Measurements from ENCODE around the gene DOHH.

DOHH gene

GRCh38 chr19:3478409-3479176 lies 21.9 kb downstream of the DOHH start:
- H3K4me3 ChIP-seq (ENCODE audit: low read depth, low read length): no peak overlapping the region
- H3K36me3 ChIP-seq: no peaks in the 10 kb centered on the region
- H3K27ac ChIP-seq: no peak overlapping the region
- H3K9me3 ChIP-seq (ENCODE audit: severe bottlenecking): no peaks in the 10 kb centered on the region
- DNase-seq: no peak
- peaks cover 20% of the 10 kb centered on the region for H3K27me3 ChIP-seq (ENCODE audit: insufficient read depth, low read depth, severe bottlenecking)
- TF ChIP-seq, protein P1, sequence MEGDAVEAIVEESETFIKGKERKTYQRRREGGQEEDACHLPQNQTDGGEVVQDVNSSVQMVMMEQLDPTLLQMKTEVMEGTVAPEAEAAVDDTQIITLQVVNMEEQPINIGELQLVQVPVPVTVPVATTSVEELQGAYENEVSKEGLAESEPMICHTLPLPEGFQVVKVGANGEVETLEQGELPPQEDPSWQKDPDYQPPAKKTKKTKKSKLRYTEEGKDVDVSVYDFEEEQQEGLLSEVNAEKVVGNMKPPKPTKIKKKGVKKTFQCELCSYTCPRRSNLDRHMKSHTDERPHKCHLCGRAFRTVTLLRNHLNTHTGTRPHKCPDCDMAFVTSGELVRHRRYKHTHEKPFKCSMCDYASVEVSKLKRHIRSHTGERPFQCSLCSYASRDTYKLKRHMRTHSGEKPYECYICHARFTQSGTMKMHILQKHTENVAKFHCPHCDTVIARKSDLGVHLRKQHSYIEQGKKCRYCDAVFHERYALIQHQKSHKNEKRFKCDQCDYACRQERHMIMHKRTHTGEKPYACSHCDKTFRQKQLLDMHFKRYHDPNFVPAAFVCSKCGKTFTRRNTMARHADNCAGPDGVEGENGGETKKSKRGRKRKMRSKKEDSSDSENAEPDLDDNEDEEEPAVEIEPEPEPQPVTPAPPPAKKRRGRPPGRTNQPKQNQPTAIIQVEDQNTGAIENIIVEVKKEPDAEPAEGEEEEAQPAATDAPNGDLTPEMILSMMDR (IDR thresholded peaks at IDR 0.05; ENCODE audit: low read depth, low read length): no peak

GRCh38 chr19:3477951-3478350 lies 22.5 kb downstream of the DOHH start:
- no peaks in the 10 kb centered on the region for H3K36me3 ChIP-seq
- no peak overlapping the region for H3K27ac ChIP-seq
- DNase-seq: no peak
- no peaks in the 10 kb centered on the region for H3K9me3 ChIP-seq (ENCODE audit: severe bottlenecking)
- TF ChIP-seq, protein P1 (IDR thresholded peaks at IDR 0.05; ENCODE audit: low read depth, low read length): no peak
- no peak overlapping the region for H3K4me3 ChIP-seq (ENCODE audit: low read depth, low read length)
- H3K27me3 ChIP-seq (ENCODE audit: insufficient read depth, low read depth, severe bottlenecking): peaks cover 20% of the 10 kb centered on the region

DNA sequence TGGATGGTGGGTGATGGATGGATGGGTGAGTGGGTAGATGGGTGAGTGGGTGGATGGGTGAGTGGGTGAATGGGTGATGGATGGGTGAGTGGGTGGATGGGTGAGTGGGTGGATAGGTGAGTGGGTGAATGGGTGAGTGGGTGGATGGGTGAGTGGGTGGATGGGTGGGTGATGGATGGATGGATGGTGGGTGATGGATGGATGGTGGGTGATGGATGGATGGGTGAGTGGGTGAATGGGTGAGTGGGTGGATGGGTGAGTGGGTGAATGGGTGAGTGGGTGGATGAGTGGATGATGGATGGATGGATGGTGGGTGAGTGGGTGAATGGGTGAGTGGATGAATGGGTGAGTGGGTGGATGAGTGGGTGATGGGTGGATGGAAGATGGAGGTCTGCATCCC lies 23.0 kb downstream of the DOHH start:
- H3K27me3 ChIP-seq (ENCODE audit: insufficient read depth, low read depth, severe bottlenecking): peaks cover 19% of the 10 kb centered on the region
- TF ChIP-seq, protein P1 (IDR thresholded peaks at IDR 0.05; ENCODE audit: low read depth, low read length): no peak

DNA sequence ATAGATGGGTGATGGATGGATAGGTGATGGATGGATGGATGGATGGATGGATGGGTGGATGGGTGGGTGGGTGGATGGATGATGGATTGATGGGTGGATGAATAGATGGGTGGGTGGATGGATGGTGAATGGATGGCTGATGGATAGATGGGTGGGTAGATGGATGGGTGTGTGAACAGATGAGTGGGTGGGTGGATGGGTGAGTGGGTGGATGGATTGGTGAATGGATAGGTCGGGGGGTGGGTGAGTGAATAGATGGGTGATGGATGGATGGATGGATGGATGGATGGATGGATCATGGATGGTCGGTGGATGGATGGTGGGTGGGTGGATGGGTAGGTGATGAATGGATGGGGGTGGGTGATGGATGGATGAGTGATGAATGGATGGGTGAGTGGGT lies 23.6 kb downstream of the DOHH start:
- H3K27ac ChIP-seq: no peak overlapping the region
- no peaks in the 10 kb centered on the region for H3K36me3 ChIP-seq
- TF ChIP-seq, protein P1 (IDR thresholded peaks at IDR 0.05; ENCODE audit: low read depth, low read length): no peak
- no peak for DNase-seq
- no peak overlapping the region for H3K4me3 ChIP-seq (ENCODE audit: low read depth, low read length)
- peaks cover 12% of the 10 kb centered on the region for H3K27me3 ChIP-seq (ENCODE audit: insufficient read depth, low read depth, severe bottlenecking)
- H3K9me3 ChIP-seq (ENCODE audit: severe bottlenecking): no peaks in the 10 kb centered on the region

More for the DNA sequence above, 23.0 kb downstream of the DOHH start:
- no peaks in the 10 kb centered on the region for H3K36me3 ChIP-seq
- DNase-seq: no peak
- no peak overlapping the region for H3K27ac ChIP-seq
- no peak overlapping the region for H3K4me3 ChIP-seq (ENCODE audit: low read depth, low read length)
- H3K9me3 ChIP-seq (ENCODE audit: severe bottlenecking): no peaks in the 10 kb centered on the region

GRCh38 chr19:3475449-3475848 lies 25.0 kb downstream of the DOHH start:
- H3K9me3 ChIP-seq (ENCODE audit: severe bottlenecking): no peaks in the 10 kb centered on the region
- no peak overlapping the region for H3K27ac ChIP-seq
- TF ChIP-seq, protein P1 (IDR thresholded peaks at IDR 0.05; ENCODE audit: low read depth, low read length): no peak
- H3K4me3 ChIP-seq (ENCODE audit: low read depth, low read length): no peak overlapping the region
- no peak for DNase-seq
- no peaks in the 10 kb centered on the region for H3K36me3 ChIP-seq
- H3K27me3 ChIP-seq (ENCODE audit: insufficient read depth, low read depth, severe bottlenecking): peaks cover 4% of the 10 kb centered on the region

DNA sequence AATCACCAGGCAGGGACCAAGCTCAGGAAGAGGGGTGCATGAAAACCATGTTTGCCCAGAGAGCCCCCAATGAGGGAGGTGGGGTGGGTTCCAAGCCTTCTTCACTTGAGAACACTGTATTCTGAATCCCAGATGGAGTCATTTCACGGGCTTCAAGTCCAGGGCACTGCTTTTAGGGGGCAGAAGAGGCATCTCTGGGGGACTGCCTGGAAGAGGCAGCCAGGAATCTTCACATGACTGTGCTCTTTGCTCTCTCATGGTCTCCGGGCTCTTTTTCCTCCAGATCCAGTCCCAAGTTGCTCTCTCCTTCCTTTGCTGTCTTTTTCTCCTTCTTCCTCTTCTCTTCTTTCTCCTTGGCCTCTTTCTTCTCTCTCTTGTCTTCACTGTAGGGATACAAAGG lies 25.9 kb downstream of the DOHH start:
- DNase-seq: no peak

More for the DNA sequence above, 25.9 kb downstream of the DOHH start:
- peaks cover 10% of the 10 kb centered on the region for H3K27me3 ChIP-seq (ENCODE audit: insufficient read depth, low read depth, severe bottlenecking)
- no peaks in the 10 kb centered on the region for H3K36me3 ChIP-seq
- no peak overlapping the region for H3K4me3 ChIP-seq (ENCODE audit: low read depth, low read length)
- no peak overlapping the region for H3K27ac ChIP-seq
- TF ChIP-seq, protein P1 (IDR thresholded peaks at IDR 0.05; ENCODE audit: low read depth, low read length): no peak
- H3K9me3 ChIP-seq (ENCODE audit: severe bottlenecking): no peaks in the 10 kb centered on the region
